ENCODE results near the gene TIPRL.
"Not testable (repeated sequence)": the region's sequence is repeated elsewhere in the genome, so short reads cannot be mapped to it uniquely, and the experiment has no call there.

The TIPRL gene

GRCh38 chr1:168159251-168159650 lies 19.5 kb upstream of the TIPRL start:
- no peak for DNase-seq (ENCODE audit: low read depth in 2 of 2)

- DNase-seq (ENCODE audit: low read depth in 2 of 2): no peak
These were observed 18.8 kb upstream of the TIPRL start for GRCh38 chr1:168159979-168160378.

GRCh38 chr1:168161459-168161858 lies 17.3 kb upstream of the TIPRL start:
- DNase-seq (ENCODE audit: low read depth in 2 of 2): no peak

- DNase-seq (ENCODE audit: low read depth in 2 of 2): no peak
These were observed 15.1 kb upstream of the TIPRL start for GRCh38 chr1:168163670-168164069.

- DNase-seq (ENCODE audit: low read depth in 2 of 2): no peak
These were observed 14.0 kb upstream of the TIPRL start for GRCh38 chr1:168164771-168165170.

- DNase-seq (ENCODE audit: low read depth in 2 of 2): no peak
These were observed 11.0 kb upstream of the TIPRL start for GRCh38 chr1:168167806-168168205.

- no peak for DNase-seq (ENCODE audit: low read depth in 2 of 2)
These were observed 7.9 kb upstream of the TIPRL start for GRCh38 chr1:168170564-168171508.

- DNase-seq (ENCODE audit: low read depth in 2 of 2): no peak
These were observed 6.4 kb upstream of the TIPRL start for GRCh38 chr1:168172250-168172915.

GRCh38 chr1:168178227-168178637 lies 530 bp upstream of the TIPRL start:
- no peak for DNase-seq (ENCODE audit: low read depth in 2 of 2)

- no peak for DNase-seq (ENCODE audit: low read depth in 2 of 2)
These were observed 831 bp downstream of the TIPRL start for GRCh38 chr1:168179438-168180147.

GRCh38 chr1:168180148-168180524 lies 1.4 kb downstream of the TIPRL start:
- DNase-seq (ENCODE audit: low read depth in 2 of 2): no peak

GRCh38 chr1:168181063-168181720 lies 2.4 kb downstream of the TIPRL start:
- DNase-seq (ENCODE audit: low read depth in 2 of 2): not testable (repeated sequence)

GRCh38 chr1:168187177-168187576 lies 8.4 kb downstream of the TIPRL start:
- no peak for DNase-seq (ENCODE audit: low read depth in 2 of 2)

- no peak for DNase-seq (ENCODE audit: low read depth in 2 of 2)
These were observed 11.6 kb downstream of the TIPRL start for GRCh38 chr1:168190403-168190802.

GRCh38 chr1:168195199-168196135 lies 16.7 kb downstream of the TIPRL start:
- DNase-seq (ENCODE audit: low read depth in 2 of 2): no peak

- DNase-seq (ENCODE audit: low read depth in 2 of 2): no peak
These were observed 20.3 kb downstream of the TIPRL start for GRCh38 chr1:168199056-168199455.

GRCh38 chr1:168202941-168203654 lies 24.3 kb downstream of the TIPRL start:
- no peak for DNase-seq (ENCODE audit: low read depth in 2 of 2)

- DNase-seq (ENCODE audit: low read depth in 2 of 2): no peak
These were observed 27.3 kb downstream of the TIPRL start for GRCh38 chr1:168206111-168206510.

- not testable (repeated sequence) for DNase-seq (ENCODE audit: low read depth in 2 of 2)
These were observed 28.9 kb downstream of the TIPRL start for GRCh38 chr1:168207673-168208072.

- DNase-seq (ENCODE audit: low read depth in 2 of 2): no peak
These were observed 31.6 kb downstream of the TIPRL start for GRCh38 chr1:168210312-168210711.
